Heart left ventricle (tissue), 13 donors: Measurements from ENCODE around the gene DBF4.

ENCODE experiments used
- CTCF ChIP-seq, 12 donors: fragments of 200-600 bp; sonication (generic) in 4 of 12; IDR thresholded peaks; one replicate each; pipeline versions ENCODE4 v1.5.0 to v1.8.0; 2018 to 2022; ENCODE audit warnings: antibody characterized with exemption in 12 of 12, mild to moderate bottlenecking in 5 of 12
- POLR2A ChIP-seq, 2 donors: fragments of 450-650 bp; IDR thresholded peaks; one replicate each; pipeline ENCODE4 v1.6.1; 2017; ENCODE audit warnings: antibody characterized with exemption in 2 of 2, mild to moderate bottlenecking in 2 of 2, moderate library complexity in 2 of 2
- donor health status: ischemic (EF 13 %, LVEDD 7.1; RV severe dilation, severe dysfunction).
- donor health status: DM: no; HTN: yes; CAD: no.
- donor health status: DM: no; HTN: no; CAD: no.
- donor health status: ischemic (EF 25% LVEDD 6.9; RV normal size, moderate dysfunction).
- donor health status: ischemic (EF 25% LVEDD 5.7; RV mildly dilated, moderate dysfunction).
- donor health status: ischemic (EF 35%, LVEDD 5.7; RV mildly dilated, moderate dysfunction).
- donor health status: nonischemic (EF 11% LVEDD 7.7; RV severe dilation, severe dysfunction).
- donor health status: DM: yes; HTN: yes; CAD: no.
- donor health status: PGD.
- donor health status: ischemic (EF 29% LVEDD 5.4; RV normal size, mild dysfunction).
- donor health status: nonischemic (EF 23%, LVEDD 6.1; RV moderate dilation, normal function).

- TF ChIP-seq POLR2A (IDR thresholded peaks at IDR 0.05) (no peak), CTCF (IDR thresholded peaks at IDR 0.05) (no peak)
Measured at GRCh38 chr7:87874066-87874465, 2.2 kb upstream of the DBF4 start.
